HUES6 (cell line): Measurements from ENCODE around the gene TRAF4.

ENCODE experiments used
- H3K27ac ChIP-seq: 2 replicates; pipeline ENCODE4 v1.7.0; 2013; ENCODE audit warnings: low read depth, mild to moderate bottlenecking, low read length, inconsistent platforms
- H3K27me3 ChIP-seq: 2 replicates; pipeline ENCODE4 v1.6.1; 2013; ENCODE audit warnings: low read length; ENCODE audit not compliant: control insufficient read depth, insufficient read depth
- H3K36me3 ChIP-seq: 2 replicates; pipeline ENCODE4 v1.6.1; 2013; ENCODE audit warnings: low read length; ENCODE audit not compliant: control insufficient read depth, insufficient read depth
- H3K4me1 ChIP-seq: 2 replicates; pipeline ENCODE4 v1.6.1; 2013; ENCODE audit warnings: low read length; ENCODE audit not compliant: control insufficient read depth, insufficient read depth
- H3K4me3 ChIP-seq: 2 replicates; pipeline ENCODE4 v1.5.1; 2013; ENCODE audit warnings: low read depth, low read length
- H3K9ac ChIP-seq: one replicate; pipeline ENCODE4 v1.6.1; 2013; ENCODE audit warnings: mild to moderate bottlenecking, low read length
- H3K9me3 ChIP-seq: 2 replicates; pipeline ENCODE4 v1.6.1; 2013; ENCODE audit warnings: low read depth, low read length; ENCODE audit not compliant: control insufficient read depth, insufficient read depth

Gene TRAF4

GRCh38 chr17:28743243-28744103 lies at the start of gene TRAF4:
Gene TRAF4 (plus strand): TSS chr17:28744011. CDS start chr17:28744113, 102 bp downstream.
- peak within 1 kb of the TSS; percentile 94 for H3K27ac ChIP-seq
- peak within 1 kb of the TSS; percentile 71 for H3K4me3 ChIP-seq
- peak within 1 kb of the TSS; percentile 99 for H3K9ac ChIP-seq
- H3K9me3 ChIP-seq: no peaks in the 10 kb centered on the region
- H3K27me3 ChIP-seq: no peaks in the 10 kb centered on the region
- H3K36me3 ChIP-seq: peaks cover 56% of the 10 kb centered on the region
- H3K4me1 ChIP-seq: peaks cover 33% of the 10 kb centered on the region

GRCh38 chr17:28698253-28698941 lies 45.4 kb upstream of the TRAF4 start:
- no peaks in the 10 kb centered on the region for H3K9me3 ChIP-seq
- no peak overlapping the region for H3K4me3 ChIP-seq
- no peak overlapping the region for H3K9ac ChIP-seq
- peaks cover 100% of the 10 kb centered on the region for H3K36me3 ChIP-seq
- no peak overlapping the region for H3K27ac ChIP-seq
- H3K4me1 ChIP-seq: no peaks in the 10 kb centered on the region
- no peaks in the 10 kb centered on the region for H3K27me3 ChIP-seq

GRCh38 chr17:28700278-28700677 lies 43.5 kb upstream of the TRAF4 start:
- H3K9me3 ChIP-seq: no peaks in the 10 kb centered on the region
- no peak overlapping the region for H3K4me3 ChIP-seq
- H3K27ac ChIP-seq: no peak overlapping the region
- H3K4me1 ChIP-seq: no peaks in the 10 kb centered on the region
- no peak overlapping the region for H3K9ac ChIP-seq
- peaks cover 99% of the 10 kb centered on the region for H3K36me3 ChIP-seq
- no peaks in the 10 kb centered on the region for H3K27me3 ChIP-seq

- Histone ChIP-seq H3K4me3 (no peak overlapping the region), H3K9me3 (no peaks in the 10 kb centered on the region), H3K36me3 (peaks cover 94% of the 10 kb centered on the region), H3K27ac (no peak overlapping the region), H3K27me3 (no peaks in the 10 kb centered on the region), H3K9ac (no peak overlapping the region), H3K4me1 (no peaks in the 10 kb centered on the region)
Measured at GRCh38 chr17:28700830-28701492, 42.9 kb upstream of the TRAF4 start.

- Histone ChIP-seq H3K9ac (no peak overlapping the region), H3K4me3 (no peak overlapping the region), H3K27me3 (no peaks in the 10 kb centered on the region), H3K9me3 (no peaks in the 10 kb centered on the region), H3K27ac (no peak overlapping the region), H3K4me1 (peaks cover 4% of the 10 kb centered on the region), H3K36me3 (peaks cover 87% of the 10 kb centered on the region)
Measured at GRCh38 chr17:28702026-28702751, 41.6 kb upstream of the TRAF4 start.

- Histone ChIP-seq H3K36me3 (peaks cover 81% of the 10 kb centered on the region), H3K9ac (no peak overlapping the region), H3K27ac (no peak overlapping the region), H3K4me1 (peaks cover 8% of the 10 kb centered on the region), H3K27me3 (no peaks in the 10 kb centered on the region), H3K9me3 (no peaks in the 10 kb centered on the region), H3K4me3 (no peak overlapping the region)
Measured at GRCh38 chr17:28702752-28703150, 41.1 kb upstream of the TRAF4 start.

- Histone ChIP-seq H3K36me3 (peaks cover 72% of the 10 kb centered on the region), H3K4me3 (no peak overlapping the region), H3K27me3 (no peaks in the 10 kb centered on the region), H3K9ac (no peak overlapping the region), H3K9me3 (no peaks in the 10 kb centered on the region), H3K27ac (no peak overlapping the region), H3K4me1 (peaks cover 8% of the 10 kb centered on the region)
Measured at GRCh38 chr17:28703552-28704218, 40.1 kb upstream of the TRAF4 start.

GRCh38 chr17:28704219-28704858 lies 39.5 kb upstream of the TRAF4 start:
- peaks cover 65% of the 10 kb centered on the region for H3K36me3 ChIP-seq
- no peaks in the 10 kb centered on the region for H3K9me3 ChIP-seq
- H3K4me1 ChIP-seq: peaks cover 8% of the 10 kb centered on the region
- no peak overlapping the region for H3K4me3 ChIP-seq
- H3K9ac ChIP-seq: no peak overlapping the region
- H3K27me3 ChIP-seq: no peaks in the 10 kb centered on the region
- no peak overlapping the region for H3K27ac ChIP-seq

- H3K9me3 ChIP-seq: no peaks in the 10 kb centered on the region
- H3K4me1 ChIP-seq: peaks cover 8% of the 10 kb centered on the region
- peaks cover 57% of the 10 kb centered on the region for H3K36me3 ChIP-seq
- H3K4me3 ChIP-seq: no peak overlapping the region
- H3K27ac ChIP-seq: no peak overlapping the region
- H3K27me3 ChIP-seq: no peaks in the 10 kb centered on the region
- H3K9ac ChIP-seq: no peak overlapping the region
Measured at GRCh38 chr17:28705074-28705659, 38.6 kb upstream of the TRAF4 start.
